H1 (cell line): ENCODE measurements around the gene ALAS1. TPM values are rescaled to one million over a fixed set of nuclear protein-coding genes. Genes with fewer than 3 reads are reported as not detected.

ENCODE experiments used
- CTCF ChIA-PET: fragments of 300-600 bp; sonication (Branson Sonifier 250); formaldehyde crosslinking; loops from one replicate; lab custom pipeline; 2021; ENCODE audit not compliant: partially characterized antibody; lab: Charles Lee
- POLR2A ChIA-PET: fragments of 300-600 bp; sonication (Branson Sonifier 250); formaldehyde crosslinking; loops from one replicate; lab custom pipeline; 2021; ENCODE audit warnings: inconsistent platforms; ENCODE audit not compliant: partially characterized antibody; lab: Charles Lee
- DNase-seq, 2 experiments: peaks; one replicate each; pipeline versions ENCODE4 v3.0.0 to v3.0.0-alpha.2; 2010 to 2022; ENCODE audit warnings: low spot score in 2 of 2, low read depth in 1 of 2, mixed read lengths in 1 of 2
- FAIRE-seq: peaks from 2 replicates; lab custom pipeline; 2011; peaks lifted over from hg19 to GRCh38; lab: Jason Lieb, UNC
- H2AFZ ChIP-seq: 2 replicates; pipeline ENCODE4 v1.8.1; 2012; ENCODE audit warnings: low read length, inconsistent platforms
- H2AK5ac ChIP-seq: 2 replicates; pipeline ENCODE4 v1.6.1; 2013; ENCODE audit warnings: low read depth, low read length
- H2BK120ac ChIP-seq: replicated peaks from 2 replicates; pipeline ENCODE3; 2013; ENCODE audit warnings: low read depth, low read length, inconsistent platforms
- H2BK12ac ChIP-seq: 2 replicates; pipeline ENCODE4 v1.6.1; 2013; ENCODE audit warnings: low read depth, low read length
- H2BK15ac ChIP-seq: 2 replicates; pipeline ENCODE4 v1.6.1; 2013; ENCODE audit warnings: low read length
- H2BK20ac ChIP-seq: 2 replicates; pipeline ENCODE4 v1.6.1; 2013; ENCODE audit warnings: low read length
- H2BK5ac ChIP-seq: 2 replicates; pipeline ENCODE4 v1.6.1; 2013; ENCODE audit warnings: low read depth, low read length
- H3K14ac ChIP-seq: 2 replicates; pipeline ENCODE4 v1.6.1; 2013; ENCODE audit warnings: inconsistent platforms; ENCODE audit not compliant: insufficient read length
- H3K18ac ChIP-seq: 2 replicates; pipeline ENCODE4 v1.6.1; 2013; ENCODE audit warnings: low read length; ENCODE audit errors: extremely low read depth
- H3K23ac ChIP-seq: 2 replicates; pipeline ENCODE4 v1.6.1; 2013; ENCODE audit warnings: inconsistent platforms; ENCODE audit not compliant: insufficient read length
- H3K23me2 ChIP-seq: 2 replicates; pipeline ENCODE4 v1.6.1; 2013; ENCODE audit warnings: low read depth, low read length
- H3K27ac ChIP-seq: 2 replicates; pipeline ENCODE4 v1.6.1; 2011; ENCODE audit warnings: low read depth, low read length, inconsistent platforms
- H3K27me3 ChIP-seq, 4 experiments: replicated peaks in 1 of 4; 1 replicate in 1 of 4; 2 replicates in 3 of 4; pipeline versions ENCODE4 v1.6.1 to v1.8.1; 2011 to 2013; ENCODE audit warnings: low read length in 3 of 4, mild to moderate bottlenecking in 3 of 4, inconsistent platforms in 2 of 4, mixed read lengths in 2 of 4, moderate library complexity in 1 of 4; ENCODE audit not compliant: control insufficient read depth in 3 of 4, insufficient read depth in 3 of 4; ENCODE audit errors: extremely low read depth in 1 of 4
- H3K36me3 ChIP-seq, 4 experiments: 2 replicates each; pipeline versions ENCODE4 v1.6.1 to v1.8.1; 2011 to 2013; ENCODE audit warnings: mild to moderate bottlenecking in 4 of 4, low read length in 3 of 4, moderate library complexity in 2 of 4, control low read depth in 1 of 4, inconsistent platforms in 1 of 4; ENCODE audit not compliant: insufficient read depth in 4 of 4, control insufficient read depth in 2 of 4
- H3K4ac ChIP-seq: replicated peaks from 2 replicates; pipeline ENCODE3; 2013; ENCODE audit warnings: low read length, low read depth, mixed read lengths, inconsistent platforms; ENCODE audit not compliant: insufficient read length
- H3K4me1 ChIP-seq, 4 experiments: replicated peaks in 1 of 4; 1 replicate in 1 of 4; 2 replicates in 3 of 4; pipeline versions ENCODE4 v1.6.1 to v1.8.1; 2011 to 2013; ENCODE audit warnings: low read length in 3 of 4, inconsistent platforms in 2 of 4, mixed read lengths in 1 of 4; ENCODE audit not compliant: insufficient read depth in 4 of 4, control insufficient read depth in 3 of 4
- H3K4me2 ChIP-seq, 2 experiments: 2 replicates each; pipeline versions ENCODE4 v1.6.1 to v1.8.1; 2011 to 2013; ENCODE audit warnings: low read depth in 2 of 2, low read length in 2 of 2, control low read depth in 1 of 2, inconsistent platforms in 1 of 2, mild to moderate bottlenecking in 1 of 2; ENCODE audit not compliant: insufficient read depth in 1 of 2
- H3K4me3 ChIP-seq, 4 experiments: fragments of 200-600, 300-600 bp in 1 of 4; sonication (generic), shearing (Covaris generic), sonication (Bioruptor Twin) in 1 of 4; 2 replicates each; pipeline versions ENCODE4 v1.5.1 to v1.8.1; 2011 to 2016; ENCODE audit warnings: low read length in 4 of 4, low read depth in 3 of 4, control low read depth in 2 of 4, inconsistent platforms in 2 of 4, mild to moderate bottlenecking in 2 of 4, mixed read lengths in 1 of 4, moderate library complexity in 1 of 4; ENCODE audit not compliant: insufficient read depth in 2 of 4; ENCODE audit errors: extremely low read depth in 1 of 4
- H3K56ac ChIP-seq: replicated peaks from 2 replicates; pipeline ENCODE3; 2013; ENCODE audit warnings: low read depth, mild to moderate bottlenecking, mixed read lengths, low read length, inconsistent platforms; ENCODE audit not compliant: insufficient read length
- H3K79me1 ChIP-seq: 2 replicates; pipeline ENCODE4 v1.6.1; 2013; ENCODE audit warnings: low read depth, low read length, control low read depth
- H3K79me2 ChIP-seq, 2 experiments: 2 replicates each; pipeline versions ENCODE4 v1.6.1 to v1.8.1; 2012 to 2013; ENCODE audit warnings: low read length in 2 of 2, mild to moderate bottlenecking in 2 of 2, inconsistent platforms in 1 of 2; ENCODE audit not compliant: insufficient read depth in 2 of 2, control insufficient read depth in 1 of 2
- H3K9ac ChIP-seq, 4 experiments: replicated peaks in 1 of 4; 1 replicate in 1 of 4; 2 replicates in 3 of 4; pipeline versions ENCODE4 v1.6.1 to v1.8.1; 2011 to 2013; ENCODE audit warnings: low read depth in 3 of 4, low read length in 3 of 4, control low read depth in 2 of 4, mild to moderate bottlenecking in 2 of 4, moderate library complexity in 2 of 4, inconsistent platforms in 1 of 4; ENCODE audit errors: extremely low read depth in 1 of 4
- H3K9me3 ChIP-seq, 2 experiments: 2 replicates each; pipeline versions ENCODE4 v1.6.1 to v1.8.1; 2012 to 2013; ENCODE audit warnings: mild to moderate bottlenecking in 2 of 2, moderate library complexity in 2 of 2, control low read depth in 1 of 2, inconsistent platforms in 1 of 2, low read depth in 1 of 2, low read length in 1 of 2, mixed read lengths in 1 of 2; ENCODE audit not compliant: insufficient read depth in 2 of 2
- H4K20me1 ChIP-seq, 2 experiments: replicated peaks in 1 of 2; 2 replicates each; pipeline versions ENCODE3 to v1.8.1; 2011 to 2013; ENCODE audit warnings: inconsistent platforms in 2 of 2, low read length in 2 of 2, mild to moderate bottlenecking in 1 of 2; ENCODE audit not compliant: insufficient read depth in 2 of 2, control insufficient read depth in 1 of 2
- H4K5ac ChIP-seq: 2 replicates; pipeline ENCODE4 v1.6.1; 2013; ENCODE audit warnings: low read length, low read depth, mixed read lengths, inconsistent platforms; ENCODE audit not compliant: insufficient read length
- H4K8ac ChIP-seq: 2 replicates; pipeline ENCODE4 v1.8.0; 2013; ENCODE audit warnings: mild to moderate bottlenecking, moderate library complexity, low read length, inconsistent platforms; ENCODE audit not compliant: insufficient read depth; ENCODE audit errors: extremely low read depth
- H4K91ac ChIP-seq: replicated peaks from 2 replicates; pipeline ENCODE3; 2013; ENCODE audit warnings: low read length, mixed read lengths, inconsistent platforms; ENCODE audit not compliant: insufficient read length
- CBX8 ChIP-seq: fragments of 300-800, 300-1000 bp; sonication (generic); IDR thresholded peaks from 2 replicates; pipeline ENCODE4 v1.7.1; 2016; ENCODE audit warnings: low read depth, low read length, borderline replicate concordance
- E2F6 ChIP-seq: IDR thresholded peaks from 2 replicates; pipeline ENCODE4 v1.6.1; 2012; ENCODE audit warnings: inconsistent platforms
- GABPA ChIP-seq: IDR thresholded peaks from 2 replicates; pipeline ENCODE4 v1.6.1; 2011; ENCODE audit warnings: mild to moderate bottlenecking, low read length, moderate library complexity, borderline replicate concordance; ENCODE audit not compliant: insufficient read depth
- TAF7 ChIP-seq: optimal IDR thresholded peaks from 2 replicates; pipeline ENCODE3; 2011; ENCODE audit warnings: low read depth, mild to moderate bottlenecking, inconsistent platforms, low read length, moderate library complexity, borderline replicate concordance
- ZNF274 ChIP-seq: IDR thresholded peaks from 2 replicates; pipeline ENCODE4 v1.7.0; 2012; ENCODE audit warnings: low read length, borderline replicate concordance; ENCODE audit errors: extremely low read depth
- WGBS, 2 experiments: shearing (Covaris generic) in 1 of 2; methylation state at CpG; one replicate each; pipeline versions ENCODE4 v1.1.6 to v1.1.7; 2013 to 2015; ENCODE audit warnings: low lambda C conversion rate in 2 of 2, mixed read lengths in 2 of 2, inconsistent platforms in 1 of 2, low coverage in 1 of 2, missing lambda C conversion rate in 1 of 2; ENCODE audit not compliant: insufficient replicate concordance in 2 of 2, insufficient coverage in 1 of 2, insufficient read length in 1 of 2; ENCODE audit errors: extremely low coverage in 1 of 2, missing lambda C conversion rate in 1 of 2; 5-methylcytosine and 5-hydroxymethylcytosine counted together
- polyA plus RNA-seq, 7 experiments: library from polyadenylated mRNA; depleted of rRNA in 3 of 7; stranded (reverse) in 5 of 7; unstranded in 2 of 7; fragments of >200 nt in 5 of 7; fragments of 200-250 nt in 2 of 7; gene quantifications; 1 replicate in 5 of 7; 2 replicates in 1 of 7; 4 replicates in 1 of 7; pipeline versions ENCODE4 v1.2.1 to v1.2.3, GENCODE V29; 2011 to 2013; ENCODE audit warnings: missing spikeins in 2 of 7, mixed read lengths in 2 of 7
- total RNA-seq: library from RNA; stranded (reverse); fragmentation: NEBNext Ultra II Directional; extraction: Animal tissue kit (Norgen Biotek cat#: 25700); gene quantifications from 2 replicates; pipeline ENCODE4 v1.2.1, GENCODE V29; 2021

Gene ALAS1
- total and polyA plus RNA-seq, 2 of the 8 experiments (the other 6 are each of a cell fraction or from before 2014, with no cell fraction given) = 45.9 to 84.4 TPM

- H3K9ac ChIP-seq = no peak overlapping the region
Observed at GRCh38 chr3:52226229-52226817, 28.4 kb downstream of the ALAS1 start.

More at GRCh38 chr3:52226229-52226817, 28.4 kb downstream of the ALAS1 start:
- ChIA-PET CTCF (interaction anchor here (0.7 to 20.4 kb wide), 12 partner anchors 9 to 219 kb away, joined by 3 to 336 read pairs (median 4); partner anchors contain the start of genes SEMA3G and TWF2), POLR2A (interaction anchor here (1.2 to 1.7 kb wide), 4 partner anchors 10 to 232 kb away, joined by 4 to 5 read pairs (median 4); partner anchors contain the start of gene TWF2)
- Histone ChIP-seq H2BK12ac (no peak overlapping the region), H3K56ac (no peak overlapping the region), H2AFZ (no peak overlapping the region), H4K8ac (peak overlapping the region; percentile 75), H2BK120ac (no peak overlapping the region), H3K36me3 (peaks cover 5 to 17% (median 11%) of the 10 kb centered on the region in 4 experiments; a peak in 5 of 8 replicates), H2AK5ac (no peak overlapping the region), H3K79me2 (no peaks in the 10 kb centered on the region), H3K9me3 (no peaks in the 10 kb centered on the region), H2BK20ac (no peak overlapping the region), H3K23me2 (no peaks in the 10 kb centered on the region), H3K14ac (no peak overlapping the region), H3K4me1 (peaks cover 0 to 4% (median 2%) of the 10 kb centered on the region in 4 experiments; a peak in 5 of 7 replicates), H4K5ac (no peak overlapping the region), H3K79me1 (no peaks in the 10 kb centered on the region; the same call in 1 of the 2 replicates), H4K20me1 (peaks cover 6 to 8% of the 10 kb centered on the region in 2 experiments), H2BK15ac (no peak overlapping the region), H3K18ac (no peak overlapping the region), H3K23ac (no peak overlapping the region), H2BK5ac (no peak overlapping the region), H3K27ac (no peak overlapping the region), H3K4me2 (no peak overlapping the region), H3K4ac (no peak overlapping the region), H4K91ac (no peak overlapping the region), H3K4me3 (no peak overlapping the region), H3K27me3 (no peaks in the 10 kb centered on the region)
- DNase-seq = no peak
- TF ChIP-seq ZNF274 (no peak), CBX8 (no peak), TAF7 (no peak), GABPA (no peak), E2F6 (no peak)
- no peak for FAIRE-seq
- 72% methylated on average over 5 of the region's 5 CpGs; no CpG with 5 or more reads in 1 of the 2 experiments for WGBS, 2 experiments
